AG04450 (cell line): Measurements from ENCODE around the gene PARP11. TPM values are rescaled to one million over a fixed set of nuclear protein-coding genes. Genes with fewer than 3 reads are reported as not detected.

Source experiments
- CTCF ChIA-PET: fragments of 300-600, 350-600 bp; formaldehyde crosslinking; extraction: SDS; loops from one replicate; lab custom pipeline; 2022; ENCODE audit warnings: antibody characterized with exemption, inconsistent platforms; lab: Charles Lee
- POLR2A ChIA-PET: fragments of 350-600 bp; formaldehyde crosslinking; extraction: SDS; loops from one replicate; lab custom pipeline; 2021; ENCODE audit warnings: antibody characterized with exemption, inconsistent platforms; lab: Yijun Ruan, JAX
- DNase-seq: peaks from one replicate; pipeline ENCODE4 v3.0.0-alpha.2; 2011; ENCODE audit warnings: low read depth, low spot score
- H3K27ac ChIP-seq: one replicate; pipeline ENCODE4 v1.5.1; 2012; ENCODE audit warnings: low read depth, low read length, control low read depth
- H3K27me3 ChIP-seq: one replicate; pipeline ENCODE4 v1.6.0; 2012; ENCODE audit warnings: low read length; ENCODE audit not compliant: control insufficient read depth, insufficient read depth
- H3K4me3 ChIP-seq: 2 replicates; pipeline ENCODE4 v1.5.1; 2011; ENCODE audit warnings: mild to moderate bottlenecking, low read depth, low read length, control low read depth
- H3K9me3 ChIP-seq: 2 replicates; pipeline ENCODE4 v1.5.1; 2012; ENCODE audit warnings: low read length; ENCODE audit not compliant: control insufficient read depth, insufficient read depth
- polyA plus RNA-seq: library from polyadenylated mRNA; depleted of rRNA; stranded (reverse); fragments of >200 nt; gene quantifications from 2 replicates; pipeline ENCODE4 v1.2.3, GENCODE V29; 2011
- TF ChIP-seq, protein P1 (sequence below): IDR thresholded peaks from 2 replicates; pipeline ENCODE4 v1.5.1; 2011; ENCODE audit warnings: low read depth, low read length, control low read depth, inconsistent platforms

The PARP11 gene
- polyA plus RNA-seq, 1 experiment = 6.9 TPM

- no peak for DNase-seq
- ChIA-PET CTCF (interaction anchor here (1.4 to 6.8 kb wide), 3 partner anchors 12 to 395 kb away, joined by 3 to 165 read pairs (median 156); no protein-coding TSS in a partner anchor), POLR2A (no interaction called here)
- TF ChIP-seq, protein P1, sequence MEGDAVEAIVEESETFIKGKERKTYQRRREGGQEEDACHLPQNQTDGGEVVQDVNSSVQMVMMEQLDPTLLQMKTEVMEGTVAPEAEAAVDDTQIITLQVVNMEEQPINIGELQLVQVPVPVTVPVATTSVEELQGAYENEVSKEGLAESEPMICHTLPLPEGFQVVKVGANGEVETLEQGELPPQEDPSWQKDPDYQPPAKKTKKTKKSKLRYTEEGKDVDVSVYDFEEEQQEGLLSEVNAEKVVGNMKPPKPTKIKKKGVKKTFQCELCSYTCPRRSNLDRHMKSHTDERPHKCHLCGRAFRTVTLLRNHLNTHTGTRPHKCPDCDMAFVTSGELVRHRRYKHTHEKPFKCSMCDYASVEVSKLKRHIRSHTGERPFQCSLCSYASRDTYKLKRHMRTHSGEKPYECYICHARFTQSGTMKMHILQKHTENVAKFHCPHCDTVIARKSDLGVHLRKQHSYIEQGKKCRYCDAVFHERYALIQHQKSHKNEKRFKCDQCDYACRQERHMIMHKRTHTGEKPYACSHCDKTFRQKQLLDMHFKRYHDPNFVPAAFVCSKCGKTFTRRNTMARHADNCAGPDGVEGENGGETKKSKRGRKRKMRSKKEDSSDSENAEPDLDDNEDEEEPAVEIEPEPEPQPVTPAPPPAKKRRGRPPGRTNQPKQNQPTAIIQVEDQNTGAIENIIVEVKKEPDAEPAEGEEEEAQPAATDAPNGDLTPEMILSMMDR = no peak
- Histone ChIP-seq H3K27ac (no peak overlapping the region), H3K4me3 (no peak overlapping the region), H3K27me3 (peaks cover 14% of the 10 kb centered on the region), H3K9me3 (no peaks in the 10 kb centered on the region)
These were observed 8.2 kb upstream of the PARP11 start for GRCh38 chr12:3881281-3881950.

- POLR2A ChIA-PET = no interaction called here
- H3K4me3 ChIP-seq = no peak overlapping the region
- TF ChIP-seq, protein P1 = no peak
- no peak overlapping the region for H3K27ac ChIP-seq
- DNase-seq = no peak
- CTCF ChIA-PET = no interaction called here
- no peaks in the 10 kb centered on the region for H3K9me3 ChIP-seq
- H3K27me3 ChIP-seq = peaks cover 14% of the 10 kb centered on the region
These were observed 6.6 kb upstream of the PARP11 start for GRCh38 chr12:3879846-3880245.

DNA sequence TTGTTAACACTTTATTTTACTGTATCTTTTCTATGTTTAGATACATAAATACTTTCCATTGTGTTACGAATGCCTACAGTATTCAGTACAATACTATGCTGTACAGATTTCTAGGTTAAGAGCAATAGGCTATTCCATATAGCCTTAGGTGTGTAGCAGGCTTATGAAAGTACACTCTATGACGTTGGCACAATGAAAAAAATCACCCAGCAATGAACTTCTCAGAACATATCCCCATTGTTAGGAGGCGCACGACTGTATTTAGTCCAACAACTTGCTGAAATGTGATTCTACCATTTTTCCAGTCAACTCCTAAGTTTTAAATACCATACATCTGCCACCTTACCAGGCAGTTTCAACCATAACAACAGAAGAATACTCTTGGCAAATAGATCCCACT, 1.8 kb downstream of the PARP11 start:
- ChIA-PET POLR2A (no interaction called here), CTCF (no interaction called here)
- Histone ChIP-seq H3K4me3 (no peak overlapping the region), H3K27ac (no peak overlapping the region), H3K27me3 (no peaks in the 10 kb centered on the region), H3K9me3 (peaks cover 2% of the 10 kb centered on the region; the same call in 1 of the 2 replicates)
- no peak for DNase-seq
- TF ChIP-seq, protein P1 = no peak

DNA sequence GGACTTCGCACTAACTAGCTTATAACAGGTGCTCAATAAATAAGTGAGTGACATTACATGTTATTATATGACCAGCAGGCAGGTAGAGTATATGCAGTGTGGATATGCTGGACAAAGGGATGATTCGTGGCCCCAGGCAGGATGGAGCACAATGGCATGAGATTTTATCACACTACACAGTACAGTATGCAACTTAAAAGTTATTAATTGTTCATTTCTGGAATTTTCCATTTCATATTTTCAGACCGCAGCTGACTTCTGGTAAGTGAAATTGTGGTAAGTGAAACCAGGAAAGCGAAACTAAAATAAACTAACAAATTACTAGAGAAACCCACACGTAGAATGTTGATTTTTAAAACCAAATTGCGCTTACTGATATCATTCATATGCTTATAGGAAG, 3.3 kb downstream of the PARP11 start:
- no peaks in the 10 kb centered on the region for H3K27me3 ChIP-seq
- POLR2A ChIA-PET = no interaction called here
- no peak for DNase-seq
- no peak overlapping the region for H3K4me3 ChIP-seq
- TF ChIP-seq, protein P1 = no peak
- no peak overlapping the region for H3K27ac ChIP-seq
- CTCF ChIA-PET = interaction anchor here (1.4 to 2.1 kb wide), 3 partner anchors 12 to 569 kb away, joined by 3 to 6 read pairs (median 4); no protein-coding TSS in a partner anchor
- H3K9me3 ChIP-seq = peaks cover 2% of the 10 kb centered on the region; the same call in 1 of the 2 replicates

DNA sequence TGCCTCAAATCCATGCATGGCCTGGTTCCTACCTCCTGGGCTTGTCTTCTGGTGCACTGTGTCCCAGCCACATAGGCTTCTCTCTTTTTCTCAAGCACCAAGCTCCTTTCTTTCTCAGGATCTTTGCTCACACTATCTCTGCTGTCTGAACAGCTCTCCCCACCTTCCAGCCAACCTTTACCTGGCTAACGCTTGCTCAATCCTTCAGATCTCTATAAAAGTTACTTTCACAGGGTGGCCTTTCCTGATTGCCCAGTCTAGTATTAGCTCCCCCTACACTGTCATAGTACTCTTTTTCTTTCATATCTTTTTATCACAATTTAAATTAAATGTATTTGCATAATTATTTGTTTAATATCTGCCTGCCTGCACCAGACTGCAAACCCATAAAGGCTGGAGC, 3.8 kb downstream of the PARP11 start:
- H3K27me3 ChIP-seq = no peaks in the 10 kb centered on the region
- CTCF ChIA-PET = interaction anchor here (1.4 to 2.1 kb wide), 3 partner anchors 12 to 569 kb away, joined by 3 to 6 read pairs (median 4); no protein-coding TSS in a partner anchor
- DNase-seq = no peak
- H3K4me3 ChIP-seq = no peak overlapping the region
- H3K27ac ChIP-seq = no peak overlapping the region
- POLR2A ChIA-PET = no interaction called here
- peaks cover 2% of the 10 kb centered on the region; the same call in 1 of the 2 replicates for H3K9me3 ChIP-seq
- TF ChIP-seq, protein P1 = no peak
